ENCODE results near the gene ARHGAP11A. TPM values are rescaled to one million over a fixed set of nuclear protein-coding genes. Genes with fewer than 3 reads are reported as not detected.
"Not testable (repeated sequence)": the region's sequence is repeated elsewhere in the genome, so short reads cannot be mapped to it uniquely, and the experiment has no call there.

ARHGAP11A gene
- 100 to 1,000 TPM in 1 of 2 donors, 10 to 100 TPM in 1; 89.9 to 108 TPM for total RNA-seq

DNA sequence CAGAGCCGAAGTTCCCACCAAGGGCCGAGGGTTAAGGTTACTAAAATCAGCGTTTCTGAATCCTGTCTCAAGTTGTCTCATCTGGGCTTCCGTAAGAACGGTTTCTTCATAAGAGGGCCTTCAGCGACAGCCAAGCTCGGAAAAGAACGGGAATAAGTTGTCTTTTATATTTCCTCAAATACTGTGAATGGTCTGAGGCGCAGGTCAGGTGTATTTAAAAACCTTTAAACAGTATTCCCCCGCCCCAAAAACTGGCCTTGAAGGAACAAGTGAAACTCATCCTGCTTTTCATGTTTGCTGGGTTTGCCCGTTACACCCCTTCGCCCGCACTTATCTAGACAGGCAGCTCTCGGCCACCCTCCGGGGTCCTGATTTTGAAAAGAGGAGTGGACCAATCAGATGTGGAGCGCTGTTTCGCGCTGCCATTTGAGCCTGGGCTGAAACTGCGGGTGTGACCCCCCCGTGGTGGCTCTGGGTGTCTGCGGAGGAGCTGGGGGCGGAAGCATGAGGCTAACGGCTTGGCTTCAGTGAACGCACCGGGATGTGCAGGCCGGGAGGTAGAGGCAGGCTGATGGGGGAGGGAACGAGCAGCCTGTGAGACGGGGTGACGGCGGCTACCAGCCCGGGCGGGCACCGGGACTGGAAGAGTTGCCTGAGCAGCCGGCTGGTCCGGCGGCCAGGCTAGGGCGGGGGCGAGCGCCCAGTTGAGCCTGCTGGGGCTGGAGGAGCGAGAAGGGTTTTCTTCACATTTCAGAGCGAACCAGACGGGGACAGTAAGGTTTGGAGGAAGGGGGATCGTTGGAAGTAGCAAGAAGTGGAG, at the start of gene ARHGAP11A:
ARHGAP11A (plus strand) TSS at position 454 of the 820 bp plus-strand sequence. CDS start 708 bp downstream, outside the sequence.
- Mint-ChIP-seq H3K4me3 (peak within 1 kb of the TSS; percentile 94), H3K27ac (peak within 1 kb of the TSS; percentile 90 to 97), H3K4me1 (ENCODE audit: low read depth in 2 of 2) (peaks cover 13 to 26% of the 10 kb centered on the region in 2 donors), H3K36me3 (peaks cover 15% of the 10 kb centered on the region)
- H3K9me3 Mint-ChIP-seq, H3K27me3 Mint-ChIP-seq: not testable (repeated sequence)
- DNase-seq (ENCODE audit: low spot score) (peak; percentile 87), ATAC-seq (peak; percentile 93 to 94)

DNA sequence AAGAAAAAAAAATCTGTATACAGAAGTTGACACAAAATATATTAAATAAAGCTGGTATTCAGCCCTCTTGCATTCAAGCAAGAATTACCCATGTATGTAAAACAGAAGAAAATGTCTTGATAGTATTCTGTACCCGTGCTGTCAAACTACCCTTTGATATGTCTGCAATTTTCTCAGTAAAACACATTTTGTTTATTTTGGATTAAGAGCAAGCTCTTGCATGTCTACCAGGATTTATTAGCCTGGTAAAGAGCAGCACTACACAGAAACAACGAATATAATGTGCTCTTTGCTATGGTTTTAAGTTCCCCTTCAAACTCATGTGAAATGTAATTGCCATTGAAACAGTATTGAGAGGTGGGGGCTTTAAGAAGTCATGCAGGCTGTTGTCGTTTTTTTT, 46.3 kb upstream of the ARHGAP11A start:
- H3K27ac Mint-ChIP-seq; ATAC-seq; DNase-seq (ENCODE audit: low spot score); H3K9me3 Mint-ChIP-seq; H3K36me3 Mint-ChIP-seq; H3K27me3 Mint-ChIP-seq; H3K4me1 Mint-ChIP-seq (ENCODE audit: low read depth in 2 of 2); H3K4me3 Mint-ChIP-seq: not testable (repeated sequence)

DNA sequence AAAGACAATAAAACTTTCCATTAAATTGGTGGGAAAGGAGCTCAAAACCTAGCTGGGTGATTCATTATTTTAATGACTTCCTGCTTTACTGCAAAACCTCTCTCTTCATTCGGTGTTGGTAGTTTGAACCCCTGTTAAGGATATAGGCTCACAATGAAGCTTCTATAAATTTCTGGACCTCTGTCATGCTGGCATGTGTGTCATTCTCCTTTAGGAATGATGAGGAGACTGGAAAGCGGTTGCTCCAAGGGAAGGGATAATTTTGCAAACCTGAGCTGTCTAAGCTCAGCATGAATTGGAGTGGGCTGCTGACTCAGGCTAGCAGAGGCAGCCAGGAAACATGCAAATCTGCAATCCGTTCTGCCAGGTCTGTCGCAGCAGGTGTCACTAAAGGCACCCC, 36.8 kb upstream of the ARHGAP11A start:
- DNase-seq (ENCODE audit: low spot score), result peak; percentile 32
- not testable (repeated sequence) for ATAC-seq; H3K4me1 Mint-ChIP-seq (ENCODE audit: low read depth in 2 of 2); H3K36me3 Mint-ChIP-seq; H3K27me3 Mint-ChIP-seq; H3K9me3 Mint-ChIP-seq
- H3K4me3 Mint-ChIP-seq, result peak overlapping the region; percentile 80
- H3K27ac Mint-ChIP-seq, result peak overlapping the region; percentile 81 to 83

- not testable (repeated sequence) for H3K4me3 Mint-ChIP-seq; H3K36me3 Mint-ChIP-seq; H3K27me3 Mint-ChIP-seq; H3K9me3 Mint-ChIP-seq; ATAC-seq; H3K4me1 Mint-ChIP-seq (ENCODE audit: low read depth in 2 of 2); DNase-seq (ENCODE audit: low spot score)
- H3K27ac Mint-ChIP-seq, result peak overlapping the region in 1 of 2 donors; percentile 73
Observed at GRCh38 chr15:32585844-32586243, 29.5 kb upstream of the ARHGAP11A start.

GRCh38 chr15:32593151-32593550, 22.2 kb upstream of the ARHGAP11A start, which contains the start of gene GOLGA8N:
TSS of gene GOLGA8N (plus strand) at chr15:32593456.
- not testable (repeated sequence) for H3K36me3 Mint-ChIP-seq; H3K27me3 Mint-ChIP-seq; DNase-seq (ENCODE audit: low spot score); ATAC-seq; H3K4me1 Mint-ChIP-seq (ENCODE audit: low read depth in 2 of 2); H3K4me3 Mint-ChIP-seq; H3K27ac Mint-ChIP-seq; H3K9me3 Mint-ChIP-seq

GRCh38 chr15:32609518-32609917, 5.8 kb upstream of the ARHGAP11A start:
- H3K9me3 Mint-ChIP-seq; H3K27me3 Mint-ChIP-seq; H3K36me3 Mint-ChIP-seq; H3K4me3 Mint-ChIP-seq; DNase-seq (ENCODE audit: low spot score); H3K4me1 Mint-ChIP-seq (ENCODE audit: low read depth in 2 of 2); H3K27ac Mint-ChIP-seq: not testable (repeated sequence)
- ATAC-seq, result peak; percentile 9 to 36

GRCh38 chr15:32610719-32611118, 4.6 kb upstream of the ARHGAP11A start:
- not testable (repeated sequence) for DNase-seq (ENCODE audit: low spot score); H3K27ac Mint-ChIP-seq

GRCh38 chr15:32614712-32615050, 623 bp upstream of the ARHGAP11A start:
- DNase-seq (ENCODE audit: low spot score); H3K27me3 Mint-ChIP-seq; H3K9me3 Mint-ChIP-seq: not testable (repeated sequence)
- Mint-ChIP-seq H3K27ac (peak overlapping the region; percentile 90 to 97), H3K36me3 (peaks cover 15% of the 10 kb centered on the region), H3K4me3 (peak overlapping the region; percentile 94), H3K4me1 (ENCODE audit: low read depth in 2 of 2) (peaks cover 13 to 26% of the 10 kb centered on the region in 2 donors)
- peak; percentile 21 to 48 for ATAC-seq

More at GRCh38 chr15:32610719-32611118, 4.6 kb upstream of the ARHGAP11A start:
- ATAC-seq; H3K9me3 Mint-ChIP-seq; H3K4me3 Mint-ChIP-seq; H3K27me3 Mint-ChIP-seq; H3K4me1 Mint-ChIP-seq (ENCODE audit: low read depth in 2 of 2); H3K36me3 Mint-ChIP-seq: not testable (repeated sequence)

GRCh38 chr15:32615871-32616426, 645 bp downstream of the ARHGAP11A start:
- not testable (repeated sequence) for DNase-seq (ENCODE audit: low spot score); H3K27me3 Mint-ChIP-seq; H3K9me3 Mint-ChIP-seq
- peaks cover 15% of the 10 kb centered on the region for H3K36me3 Mint-ChIP-seq
- H3K4me3 Mint-ChIP-seq, result peak overlapping the region; percentile 94
- H3K27ac Mint-ChIP-seq, result peak overlapping the region; percentile 90 to 97
- H3K4me1 Mint-ChIP-seq (ENCODE audit: low read depth in 2 of 2), result peaks cover 13 to 26% of the 10 kb centered on the region in 2 donors
- ATAC-seq, result peak; percentile 58 to 62

- Mint-ChIP-seq H3K4me1 (ENCODE audit: low read depth in 2 of 2) (peaks cover 0 to 3% of the 10 kb centered on the region in 2 donors), H3K9me3 (no peaks in the 10 kb centered on the region), H3K36me3 (peaks cover 34% of the 10 kb centered on the region), H3K4me3 (no peak overlapping the region), H3K27ac (no peak overlapping the region), H3K27me3 (peaks cover 2 to 3% of the 10 kb centered on the region in 2 donors)
- no peak for ATAC-seq
- DNase-seq (ENCODE audit: low spot score), result no peak
Observed at GRCh38 chr15:32636410-32636809, 21.1 kb downstream of the ARHGAP11A start.

- H3K27ac Mint-ChIP-seq, result no peak overlapping the region
- ATAC-seq (no peak), DNase-seq (ENCODE audit: low spot score) (no peak)
- H3K4me1 Mint-ChIP-seq (ENCODE audit: low read depth in 2 of 2), result peaks cover 0 to 7% of the 10 kb centered on the region in 2 donors
- no peaks in the 10 kb centered on the region for H3K9me3 Mint-ChIP-seq
- H3K36me3 Mint-ChIP-seq, result peaks cover 35% of the 10 kb centered on the region
- H3K27me3 Mint-ChIP-seq, result peaks cover 6% of the 10 kb centered on the region in 2 donors
- no peak overlapping the region for H3K4me3 Mint-ChIP-seq
Observed at GRCh38 chr15:32636908-32637567, 21.7 kb downstream of the ARHGAP11A start.

- no peak overlapping the region for H3K27ac Mint-ChIP-seq
Observed at GRCh38 chr15:32637704-32638103, 22.4 kb downstream of the ARHGAP11A start.

GRCh38 chr15:32641517-32642059, 26.3 kb downstream of the ARHGAP11A start, which contains the start of gene SCG5:
TSS of gene SCG5 (plus strand) at chr15:32641710. CDS start at chr15:32643593, 1,883 bp downstream.
- H3K27me3 Mint-ChIP-seq, result peaks cover 6% of the 10 kb centered on the region in 2 donors
- peaks cover 13% of the 10 kb centered on the region for H3K36me3 Mint-ChIP-seq

More at GRCh38 chr15:32637704-32638103, 22.4 kb downstream of the ARHGAP11A start:
- Mint-ChIP-seq H3K4me1 (ENCODE audit: low read depth in 2 of 2) (peaks cover 0 to 7% of the 10 kb centered on the region in 2 donors), H3K4me3 (no peak overlapping the region), H3K36me3 (peaks cover 35% of the 10 kb centered on the region), H3K27me3 (peaks cover 6% of the 10 kb centered on the region in 2 donors), H3K9me3 (no peaks in the 10 kb centered on the region)
- DNase-seq (ENCODE audit: low spot score) (no peak), ATAC-seq (no peak)

More at GRCh38 chr15:32641517-32642059, 26.3 kb downstream of the ARHGAP11A start, which contains the start of gene SCG5:
- ATAC-seq, result no peak
- Mint-ChIP-seq H3K4me1 (ENCODE audit: low read depth in 2 of 2) (peaks cover 0 to 7% of the 10 kb centered on the region in 2 donors), H3K27ac (no peak within 1 kb of the TSS), H3K9me3 (no peaks in the 10 kb centered on the region), H3K4me3 (no peak within 1 kb of the TSS)
- no peak for DNase-seq (ENCODE audit: low spot score)
